ENCODE results near the gene IL17RB. TPM values are rescaled to one million over a fixed set of nuclear protein-coding genes. Genes with fewer than 3 reads are reported as not detected.

The IL17RB gene
- total RNA-seq, 1 donor from 2014 or later: 2.5 TPM

DNA sequence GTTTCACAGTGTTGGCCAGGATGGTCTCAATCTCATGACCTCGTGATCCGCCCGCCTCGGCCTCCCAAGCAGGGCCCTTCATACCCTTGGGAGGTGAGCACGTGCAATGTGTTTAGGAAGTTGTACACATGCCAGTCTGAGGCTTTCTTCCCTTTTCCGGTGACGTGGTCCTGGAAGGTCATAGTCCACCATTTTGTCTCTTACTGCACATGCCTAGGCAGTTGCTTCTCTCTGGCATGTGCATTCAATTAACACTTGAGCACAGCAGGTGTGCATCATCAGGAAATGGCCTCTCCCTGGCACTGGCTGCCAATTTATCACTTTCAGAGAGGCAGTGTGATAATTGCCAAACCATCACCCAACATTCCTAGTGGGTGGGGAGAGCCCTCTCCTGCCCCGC is 67.0 kb downstream of the IL17RB start:
- no peak overlapping the region for H3K4me3 ChIP-seq (ENCODE audit: low read depth, low read length)
- no peak for DNase-seq (ENCODE audit: low read depth)
- TF ChIP-seq, protein P1, sequence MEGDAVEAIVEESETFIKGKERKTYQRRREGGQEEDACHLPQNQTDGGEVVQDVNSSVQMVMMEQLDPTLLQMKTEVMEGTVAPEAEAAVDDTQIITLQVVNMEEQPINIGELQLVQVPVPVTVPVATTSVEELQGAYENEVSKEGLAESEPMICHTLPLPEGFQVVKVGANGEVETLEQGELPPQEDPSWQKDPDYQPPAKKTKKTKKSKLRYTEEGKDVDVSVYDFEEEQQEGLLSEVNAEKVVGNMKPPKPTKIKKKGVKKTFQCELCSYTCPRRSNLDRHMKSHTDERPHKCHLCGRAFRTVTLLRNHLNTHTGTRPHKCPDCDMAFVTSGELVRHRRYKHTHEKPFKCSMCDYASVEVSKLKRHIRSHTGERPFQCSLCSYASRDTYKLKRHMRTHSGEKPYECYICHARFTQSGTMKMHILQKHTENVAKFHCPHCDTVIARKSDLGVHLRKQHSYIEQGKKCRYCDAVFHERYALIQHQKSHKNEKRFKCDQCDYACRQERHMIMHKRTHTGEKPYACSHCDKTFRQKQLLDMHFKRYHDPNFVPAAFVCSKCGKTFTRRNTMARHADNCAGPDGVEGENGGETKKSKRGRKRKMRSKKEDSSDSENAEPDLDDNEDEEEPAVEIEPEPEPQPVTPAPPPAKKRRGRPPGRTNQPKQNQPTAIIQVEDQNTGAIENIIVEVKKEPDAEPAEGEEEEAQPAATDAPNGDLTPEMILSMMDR (conservative IDR thresholded peaks at IDR 0.05; ENCODE audit: low read depth, low read length): no peak

Other genes with a start within 250 kb of the IL17RB start
- gene CHDH, start 149 bp upstream of the IL17RB start, total RNA-seq: 4.5 and 9.2 TPM in 2 replicates
- 22.9 and 23.2 TPM in 2 replicates for gene ACTR8, start 35.6 kb downstream of the IL17RB start, total RNA-seq
- 49.9 and 55.7 TPM in 2 replicates for gene SELENOK, start 45.3 kb downstream of the IL17RB start, total RNA-seq